Epidermal melanocyte (primary cell): Measurements from ENCODE around the gene ZDHHC14.
"Not testable (repeated sequence)": the region's sequence is repeated elsewhere in the genome, so short reads cannot be mapped to it uniquely, and the experiment has no call there.

ENCODE experiments used
- DNase-seq: peaks from one replicate; pipeline ENCODE4 v3.0.0; 2011; ENCODE audit warnings: low spot score; ENCODE audit not compliant: insufficient read length

Gene ZDHHC14

GRCh38 chr6:157380458-157380778 lies 572 bp upstream of the ZDHHC14 start:
- DNase-seq, result no peak

DNA sequence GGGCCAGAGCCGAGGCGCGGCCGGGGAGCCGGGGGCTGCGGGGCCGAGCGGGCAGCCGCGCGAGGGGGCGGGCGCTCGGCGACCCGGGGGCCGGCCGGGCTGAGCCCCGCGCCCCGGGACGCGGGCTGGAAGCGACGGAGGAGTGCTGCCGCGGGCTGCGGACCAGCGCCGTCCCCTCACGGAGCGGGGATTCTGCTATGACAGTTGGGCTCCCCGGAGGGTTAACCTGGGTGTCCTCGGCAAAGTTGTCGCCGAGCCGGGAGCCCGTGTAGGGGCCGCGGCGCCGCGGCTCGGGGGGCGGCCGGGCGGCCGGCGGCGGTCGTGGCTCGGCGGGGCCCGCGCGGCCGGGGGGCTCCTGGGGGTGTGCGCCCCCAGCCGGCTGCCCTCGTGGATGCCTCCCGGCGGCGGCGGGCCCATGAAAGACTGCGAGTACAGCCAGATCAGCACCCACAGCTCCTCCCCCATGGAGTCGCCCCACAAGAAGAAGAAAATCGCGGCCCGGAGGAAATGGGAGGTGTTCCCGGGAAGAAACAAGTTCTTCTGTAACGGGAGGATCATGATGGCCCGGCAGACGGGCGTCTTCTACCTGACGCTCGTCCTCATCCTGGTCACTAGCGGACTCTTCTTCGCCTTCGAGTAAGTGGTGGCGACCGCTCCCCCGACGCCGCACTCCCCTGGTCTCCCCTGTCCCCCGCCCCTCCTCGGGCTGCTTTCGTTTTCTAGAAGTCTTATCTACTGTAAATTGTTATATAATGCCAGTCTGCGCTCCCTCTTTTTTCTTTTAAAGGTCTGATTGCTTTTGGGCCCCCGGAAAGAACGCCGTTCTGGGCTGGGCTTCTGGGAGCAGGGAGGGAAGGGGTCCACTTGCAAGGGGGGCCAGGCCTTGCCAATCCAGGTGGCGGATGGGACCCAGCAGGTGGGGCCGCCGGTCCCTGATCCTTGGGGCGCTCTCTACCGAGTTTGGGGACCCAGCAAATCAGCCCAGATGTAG lies 936 bp downstream of the ZDHHC14 start:
- DNase-seq, result no peak

- no peak for DNase-seq
Measured at GRCh38 chr6:157382821-157383220, 1.8 kb downstream of the ZDHHC14 start.

DNA sequence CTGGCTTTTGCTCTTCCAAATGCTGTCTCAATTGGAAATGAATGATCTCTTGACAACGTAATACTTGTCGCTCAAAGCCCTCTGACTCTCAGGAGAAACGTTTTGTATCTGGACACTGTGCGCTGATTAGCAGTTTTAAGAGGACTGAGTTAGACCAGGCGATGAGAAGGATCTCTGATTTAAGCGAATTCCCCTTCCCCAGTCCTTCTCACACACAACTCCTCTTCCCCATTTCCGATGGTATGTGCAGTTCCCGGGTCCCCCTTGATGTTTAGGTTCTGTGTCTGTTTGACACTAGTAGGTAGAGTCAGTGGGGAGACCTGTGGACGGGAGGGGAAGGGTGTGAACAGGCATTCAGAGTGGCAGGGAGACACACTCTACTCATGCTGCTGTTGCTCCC lies 2.5 kb downstream of the ZDHHC14 start:
- no peak for DNase-seq

- not testable (repeated sequence) for DNase-seq
Measured at GRCh38 chr6:157384962-157385361, 4.0 kb downstream of the ZDHHC14 start.

- no peak for DNase-seq
Measured at GRCh38 chr6:157385482-157385881, 4.5 kb downstream of the ZDHHC14 start.

DNA sequence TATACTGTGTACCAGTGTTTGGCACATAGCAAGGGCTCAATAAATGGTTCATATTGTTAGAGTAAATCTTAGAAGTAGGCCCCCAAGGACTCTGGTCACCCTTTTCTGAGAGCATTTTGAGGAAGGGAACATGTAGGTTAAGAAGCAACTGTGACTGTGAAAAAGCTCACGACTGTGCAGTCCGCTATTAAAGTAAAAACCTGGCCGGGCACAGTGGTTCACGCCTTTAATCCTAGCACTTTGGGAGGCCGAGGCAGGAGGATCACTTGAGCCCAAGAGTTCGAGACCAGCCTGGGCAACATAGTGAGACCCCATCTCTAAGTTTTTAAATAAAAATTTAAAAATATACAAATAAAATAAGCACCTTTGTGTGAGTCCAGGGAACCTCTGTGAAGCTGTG lies 5.0 kb downstream of the ZDHHC14 start:
- DNase-seq, result no peak

DNA sequence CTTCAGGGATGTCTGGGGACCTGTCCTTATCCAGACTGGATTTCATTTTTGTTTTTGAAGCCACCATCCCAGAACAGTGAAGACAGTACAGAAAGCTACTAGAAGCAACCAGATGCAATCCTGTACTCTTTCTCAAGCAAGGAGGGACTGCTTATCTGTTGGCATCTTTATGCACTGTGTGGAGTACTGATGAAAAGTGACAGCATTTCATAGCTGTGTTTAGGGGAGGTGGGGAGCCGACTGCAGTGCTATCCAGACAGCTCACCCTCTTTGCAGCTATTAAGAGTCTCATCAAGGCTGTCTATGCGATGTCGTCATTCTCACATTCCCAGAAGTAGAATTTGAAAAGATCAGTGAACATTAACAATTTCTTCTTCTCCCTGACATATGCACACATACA lies 5.5 kb downstream of the ZDHHC14 start:
- DNase-seq, result no peak

- no peak for DNase-seq
Measured at GRCh38 chr6:157388924-157389323, 7.9 kb downstream of the ZDHHC14 start.

DNA sequence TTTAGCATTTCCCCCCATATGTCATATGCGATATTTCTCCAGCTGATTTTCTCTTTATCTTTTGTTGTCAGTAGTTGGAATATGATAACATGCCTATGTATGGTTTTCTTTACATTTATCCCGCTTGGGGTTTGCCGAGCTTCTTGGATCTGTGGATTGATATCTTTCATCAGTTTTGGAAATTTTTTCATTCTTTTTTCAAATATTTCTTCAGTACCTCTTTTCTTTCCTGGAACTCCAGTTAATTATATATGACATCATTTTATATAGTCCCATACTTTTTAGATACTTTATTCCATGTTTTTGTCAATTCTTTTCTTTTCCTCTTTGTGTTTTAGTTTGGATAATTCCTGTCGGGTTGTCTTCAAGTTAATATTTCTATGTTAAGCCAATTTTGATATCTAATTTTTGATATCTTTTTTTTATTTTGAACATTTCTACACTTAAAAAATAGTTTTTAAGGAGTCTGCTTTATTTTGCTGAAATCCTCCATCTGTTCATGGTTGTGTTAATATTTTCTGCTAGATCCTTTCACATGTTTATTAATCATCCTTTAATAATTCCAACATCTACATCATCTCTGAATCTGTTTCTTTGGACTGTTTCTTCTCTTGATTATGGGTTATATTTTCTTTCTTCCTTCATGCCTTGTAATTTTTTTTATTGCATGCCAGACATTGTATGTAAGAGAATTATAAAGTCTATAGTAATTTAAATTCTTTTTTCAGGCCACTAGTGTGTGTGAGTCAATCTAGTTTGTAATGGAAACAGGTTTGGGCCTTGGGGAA lies 9.5 kb downstream of the ZDHHC14 start:
- DNase-seq, result no peak

DNA sequence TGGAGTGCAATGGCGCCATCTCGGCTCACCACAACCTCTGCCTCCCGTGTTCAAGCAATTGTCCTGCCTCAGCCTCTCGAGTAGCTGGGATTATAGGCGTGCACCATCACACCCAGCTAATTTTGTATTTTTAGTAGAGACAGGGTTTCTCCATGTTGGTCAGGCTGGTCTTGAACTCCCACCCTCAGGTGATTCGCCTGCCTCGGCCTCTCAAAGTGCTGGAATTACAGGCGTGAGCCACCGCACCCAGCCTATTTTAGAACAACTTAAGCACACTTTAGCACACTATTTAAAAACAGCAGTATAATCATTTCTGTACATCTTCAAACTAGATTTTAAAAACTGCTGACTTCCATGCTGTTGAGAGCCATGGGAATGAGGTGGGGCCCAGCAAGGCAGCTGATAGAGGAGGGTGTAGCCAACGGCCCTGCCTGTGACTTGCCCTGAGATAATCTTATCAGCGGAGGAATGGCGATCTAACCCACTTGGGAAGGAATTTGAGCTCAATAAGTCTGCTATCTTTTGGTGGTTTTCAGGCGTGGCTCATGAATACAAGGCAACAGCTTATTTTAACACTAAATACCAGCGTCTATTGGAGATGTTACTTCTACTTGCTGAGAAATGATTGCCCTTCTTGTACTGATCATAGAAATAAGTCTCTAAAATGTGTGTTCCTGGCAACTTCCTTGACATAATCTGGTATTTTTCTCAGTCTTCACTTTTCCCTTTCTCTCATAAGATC lies 12.1 kb downstream of the ZDHHC14 start:
- no peak for DNase-seq

DNA sequence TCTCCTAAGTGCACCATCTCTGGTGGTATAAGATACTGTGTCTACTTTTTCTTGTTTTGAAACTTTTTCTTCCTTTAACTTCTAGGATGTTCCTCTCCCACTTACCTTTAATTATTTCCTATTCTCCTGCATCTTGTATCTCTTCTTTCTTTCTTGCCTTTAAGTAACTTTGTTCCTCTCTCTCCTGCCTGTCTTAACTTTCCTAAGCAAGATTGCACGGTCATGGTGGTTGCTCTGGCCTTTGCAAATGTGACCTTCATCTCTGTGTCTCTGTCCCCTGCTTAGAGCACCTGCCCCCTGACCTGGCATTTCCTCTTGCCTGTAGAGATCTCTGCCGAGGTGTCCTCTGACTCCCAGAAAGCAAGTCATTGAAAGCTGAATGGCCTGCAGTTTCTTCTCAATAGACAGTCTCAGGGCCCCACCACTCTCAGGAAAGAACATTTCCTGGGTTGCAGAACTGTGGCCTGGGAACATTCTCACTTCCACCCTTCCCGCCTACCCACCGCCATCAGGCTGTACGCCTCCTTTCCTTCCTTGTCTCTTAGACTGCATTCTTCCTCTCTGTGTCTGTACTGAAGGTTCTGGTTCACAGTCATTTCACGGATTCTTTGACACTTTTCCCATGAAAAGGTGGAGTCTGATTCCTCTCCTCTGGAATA lies 12.8 kb downstream of the ZDHHC14 start:
- no peak for DNase-seq

DNA sequence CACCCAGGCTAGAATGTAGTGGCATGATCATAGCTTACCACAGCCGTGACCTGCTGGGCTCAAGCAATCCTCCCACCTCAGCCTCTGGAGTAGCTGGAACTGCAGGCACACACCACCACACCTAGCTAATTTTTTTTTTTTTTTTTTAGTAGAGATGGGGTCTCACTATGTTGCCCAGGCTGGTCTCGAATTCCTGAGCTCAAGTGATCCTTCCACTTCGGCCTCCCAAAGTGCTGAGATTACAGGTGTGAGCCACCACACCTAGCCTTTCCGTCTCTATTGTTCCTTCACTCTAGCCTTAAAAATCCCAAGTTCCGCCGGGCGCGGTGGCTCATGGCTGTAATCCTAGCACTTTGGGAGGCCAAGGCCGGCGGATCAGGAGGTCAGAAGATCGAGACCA lies 14.2 kb downstream of the ZDHHC14 start:
- DNase-seq, result not testable (repeated sequence)

DNA sequence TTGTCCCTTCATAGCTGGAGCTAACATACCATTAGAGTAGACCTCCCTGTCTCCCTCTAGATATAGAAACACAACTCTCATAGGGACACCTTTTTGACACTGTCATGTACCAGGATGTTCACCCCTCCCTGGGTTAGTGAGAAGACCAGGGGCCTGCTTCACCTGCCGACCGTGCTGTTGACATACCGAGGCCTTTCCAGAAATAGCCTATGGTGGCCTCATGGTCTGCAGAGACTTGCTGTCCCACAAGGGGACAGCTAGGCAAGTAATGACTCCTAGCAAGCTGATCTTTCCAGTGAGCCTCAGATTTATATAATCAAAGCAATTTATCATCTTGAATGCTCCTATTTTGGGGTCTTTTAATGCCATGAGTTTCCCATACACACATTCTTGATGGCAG lies 15.0 kb downstream of the ZDHHC14 start:
- DNase-seq, result no peak

DNA sequence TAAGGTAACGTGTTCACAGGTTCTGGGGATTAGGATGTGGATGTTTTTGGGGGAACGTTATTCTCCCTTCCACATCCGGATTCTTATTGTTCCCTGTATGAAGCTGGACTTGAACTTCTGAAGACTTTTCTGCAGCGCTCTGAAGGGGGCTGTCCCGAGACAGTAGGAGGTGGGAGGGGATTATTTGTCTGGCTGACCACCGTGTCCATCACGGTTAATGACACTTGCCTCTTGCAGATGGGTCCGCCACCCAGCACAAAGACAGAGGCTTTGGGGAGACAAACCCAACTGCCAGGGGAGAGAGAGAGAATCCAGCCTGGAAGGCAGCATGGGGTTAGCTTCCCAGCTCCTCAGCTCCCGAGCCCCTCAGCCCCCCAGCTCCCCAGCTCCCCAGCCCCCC lies 16.7 kb downstream of the ZDHHC14 start:
- no peak for DNase-seq

DNA sequence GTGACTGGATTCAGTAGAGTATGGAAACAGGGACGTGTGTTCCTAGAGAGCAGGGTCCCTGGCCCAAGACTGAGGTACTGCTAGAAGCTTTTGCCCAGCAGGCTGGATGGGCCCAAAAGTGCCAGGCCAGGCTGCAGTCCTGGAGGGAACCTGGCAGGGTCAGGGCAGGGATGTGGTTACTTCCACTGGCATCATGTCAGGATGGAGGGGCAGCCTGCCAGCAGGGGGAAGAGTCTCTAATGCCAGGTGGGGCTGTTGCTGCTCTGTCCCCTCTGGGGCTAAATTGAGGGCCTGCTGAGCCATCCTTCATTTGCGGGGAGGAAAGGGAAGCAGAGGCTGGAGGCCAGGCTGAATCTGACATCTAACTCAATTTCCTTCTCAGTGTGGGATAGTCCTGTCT lies 17.2 kb downstream of the ZDHHC14 start:
- no peak for DNase-seq

DNA sequence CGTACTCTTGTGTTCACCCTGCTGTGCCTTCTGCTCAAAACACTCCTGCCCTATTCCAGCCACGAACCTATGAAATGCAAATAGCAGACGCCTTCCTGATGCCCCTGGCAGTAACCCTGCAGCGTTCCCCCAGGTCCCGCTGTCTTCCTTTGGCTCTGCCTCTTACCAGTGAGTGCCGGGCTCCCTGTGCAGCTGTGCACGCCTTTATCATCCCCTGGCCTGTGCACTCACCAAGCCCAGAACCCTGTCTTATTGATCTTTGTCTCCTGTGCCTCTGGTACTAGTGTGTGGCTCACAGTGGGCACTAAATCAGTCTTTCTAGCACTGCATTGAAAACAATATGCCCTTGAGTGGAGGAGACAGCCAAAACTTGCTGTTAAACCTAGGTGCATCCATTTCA lies 19.7 kb downstream of the ZDHHC14 start:
- DNase-seq, result no peak

- no peak for DNase-seq
Measured at GRCh38 chr6:157401734-157402338, 20.8 kb downstream of the ZDHHC14 start.

DNA sequence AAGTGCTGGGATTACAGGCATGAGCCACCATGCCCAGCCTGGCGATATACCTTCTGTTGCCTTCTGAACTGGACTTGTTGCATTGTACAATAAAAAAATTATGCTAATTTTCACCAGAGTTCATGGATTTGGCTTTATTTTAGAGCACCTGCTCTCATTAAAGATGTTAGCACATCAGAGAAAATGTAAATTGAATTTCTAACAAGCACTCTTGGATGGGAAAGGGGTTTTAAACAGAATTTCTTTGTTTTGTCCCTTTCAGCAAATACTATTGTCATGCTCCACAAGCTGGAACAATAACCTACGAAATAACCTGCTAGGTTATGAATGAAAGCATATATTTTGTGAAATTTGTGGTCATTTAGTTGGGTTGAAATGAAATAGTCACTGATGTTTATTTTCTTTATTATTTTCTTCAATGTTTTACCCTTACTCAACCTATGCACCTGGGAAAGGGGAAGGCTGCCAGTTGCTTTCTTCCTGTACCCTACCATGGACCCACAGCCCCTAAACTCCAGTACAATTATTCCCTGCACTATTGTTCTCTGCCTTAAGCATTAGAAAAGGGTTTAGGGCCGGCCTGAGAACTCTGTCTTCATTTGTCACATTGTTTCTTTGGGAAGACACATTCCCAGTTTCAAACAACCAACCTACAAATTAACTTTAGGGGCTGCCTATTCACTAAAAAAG lies 22.2 kb downstream of the ZDHHC14 start:
- DNase-seq, result no peak

GRCh38 chr6:157403686-157404051 lies 22.7 kb downstream of the ZDHHC14 start:
- DNase-seq, result no peak
